Left ventricle myocardium inferior (tissue), 1 donor: Measurements from ENCODE around the gene SMIM24. TPM values are rescaled to one million over a fixed set of nuclear protein-coding genes. Genes with fewer than 3 reads are reported as not detected.

Experiments
- DNase-seq: peaks from one replicate; pipeline ENCODE4 v3.0.0-alpha.2; 2020
- H3K27ac ChIP-seq: fragments of 200-600 bp; replicated peaks from 2 replicates; pipeline ENCODE4 v1.8.0; 2021
- H3K27me3 ChIP-seq: fragments of 200-600 bp; 2 replicates; pipeline ENCODE4 v1.8.0; 2021; ENCODE audit warnings: low read depth
- H3K36me3 ChIP-seq: fragments of 200-600 bp; 2 replicates; pipeline ENCODE4 v1.8.0; 2021
- H3K4me1 ChIP-seq: fragments of 200-600 bp; 2 replicates; pipeline ENCODE4 v1.8.0; 2021
- H3K4me3 ChIP-seq: fragments of 200-600 bp; 2 replicates; pipeline ENCODE4 v1.8.0; 2021; ENCODE audit warnings: mild to moderate bottlenecking, moderate library complexity
- H3K9me3 ChIP-seq: fragments of 200-600 bp; replicated peaks from 2 replicates; pipeline ENCODE4 v1.8.0; 2021
- intact Hi-C: fragments of 100-400 bp; cut with micrococcal nuclease; formaldehyde crosslinking; loops from one replicate; pipeline ENCODE4 v1.11.0; 2022
- total RNA-seq: library from RNA; stranded (reverse); fragmentation: NEBNext Ultra II Directional; extraction: Animal tissue kit (Norgen Biotek cat#: 25700); gene quantifications from one replicate; pipeline ENCODE4 v1.2.1, GENCODE V29; 2021
- TF ChIP-seq, protein P1 (sequence below): fragments of 200-600 bp; IDR thresholded peaks from 2 replicates; pipeline ENCODE4 v1.8.0; 2021; ENCODE audit warnings: antibody characterized with exemption, mild to moderate bottlenecking, borderline replicate concordance
- donor health status: DM: no; HTN: yes; CAD: no; lungs with severe emphysema.

The SMIM24 gene
- total RNA-seq, 1 donor from 2014 or later = not detected

DNA sequence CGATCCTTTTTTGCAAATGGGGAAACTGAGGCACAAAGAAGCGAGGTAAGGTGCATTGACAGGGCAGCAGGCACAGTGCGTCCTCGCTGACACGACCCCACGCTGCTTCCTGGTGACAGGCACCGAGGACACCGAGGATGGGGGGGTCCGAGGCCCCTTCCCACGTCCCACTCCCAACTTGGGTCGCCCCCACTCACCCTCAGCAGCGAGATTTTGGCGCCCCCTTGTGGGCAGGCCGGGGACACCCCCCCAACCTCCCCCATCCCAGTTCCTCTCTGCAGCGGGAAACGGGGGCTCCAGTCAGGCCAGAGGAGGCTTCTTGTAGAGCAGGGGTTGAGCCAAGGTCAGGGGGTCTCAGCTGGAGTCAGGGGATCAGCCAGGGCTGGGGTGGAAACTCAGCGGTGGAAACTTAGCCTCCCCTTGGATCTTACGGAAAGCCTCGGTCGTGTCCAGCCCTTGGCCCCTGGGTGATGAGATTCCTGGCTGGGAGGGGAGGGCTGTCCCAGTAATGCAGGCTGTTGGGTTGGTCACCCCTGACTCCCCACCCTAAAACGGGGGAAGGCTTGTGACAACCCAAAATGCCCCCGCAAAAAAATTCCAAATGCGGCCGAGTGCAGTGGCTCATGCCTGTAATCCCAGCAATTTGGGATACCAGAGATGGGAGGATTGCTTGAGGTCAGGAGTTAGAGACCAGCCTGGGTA is 8.2 kb downstream of the SMIM24 start:
- no peak overlapping the region for H3K4me3 ChIP-seq
- H3K4me1 ChIP-seq = peaks cover 39% of the 10 kb centered on the region
- no peaks in the 10 kb centered on the region for H3K9me3 ChIP-seq
- no peaks in the 10 kb centered on the region for H3K36me3 ChIP-seq
- DNase-seq = peak; percentile 44
- H3K27ac ChIP-seq = no peak overlapping the region
- TF ChIP-seq, protein P1, sequence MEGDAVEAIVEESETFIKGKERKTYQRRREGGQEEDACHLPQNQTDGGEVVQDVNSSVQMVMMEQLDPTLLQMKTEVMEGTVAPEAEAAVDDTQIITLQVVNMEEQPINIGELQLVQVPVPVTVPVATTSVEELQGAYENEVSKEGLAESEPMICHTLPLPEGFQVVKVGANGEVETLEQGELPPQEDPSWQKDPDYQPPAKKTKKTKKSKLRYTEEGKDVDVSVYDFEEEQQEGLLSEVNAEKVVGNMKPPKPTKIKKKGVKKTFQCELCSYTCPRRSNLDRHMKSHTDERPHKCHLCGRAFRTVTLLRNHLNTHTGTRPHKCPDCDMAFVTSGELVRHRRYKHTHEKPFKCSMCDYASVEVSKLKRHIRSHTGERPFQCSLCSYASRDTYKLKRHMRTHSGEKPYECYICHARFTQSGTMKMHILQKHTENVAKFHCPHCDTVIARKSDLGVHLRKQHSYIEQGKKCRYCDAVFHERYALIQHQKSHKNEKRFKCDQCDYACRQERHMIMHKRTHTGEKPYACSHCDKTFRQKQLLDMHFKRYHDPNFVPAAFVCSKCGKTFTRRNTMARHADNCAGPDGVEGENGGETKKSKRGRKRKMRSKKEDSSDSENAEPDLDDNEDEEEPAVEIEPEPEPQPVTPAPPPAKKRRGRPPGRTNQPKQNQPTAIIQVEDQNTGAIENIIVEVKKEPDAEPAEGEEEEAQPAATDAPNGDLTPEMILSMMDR = peak; percentile 91
- H3K27me3 ChIP-seq = peaks cover 29% of the 10 kb centered on the region
- intact Hi-C loops = loop anchor here (5.0 kb wide), 1 partner anchor 145 kb away; no protein-coding TSS in a partner anchor

DNA sequence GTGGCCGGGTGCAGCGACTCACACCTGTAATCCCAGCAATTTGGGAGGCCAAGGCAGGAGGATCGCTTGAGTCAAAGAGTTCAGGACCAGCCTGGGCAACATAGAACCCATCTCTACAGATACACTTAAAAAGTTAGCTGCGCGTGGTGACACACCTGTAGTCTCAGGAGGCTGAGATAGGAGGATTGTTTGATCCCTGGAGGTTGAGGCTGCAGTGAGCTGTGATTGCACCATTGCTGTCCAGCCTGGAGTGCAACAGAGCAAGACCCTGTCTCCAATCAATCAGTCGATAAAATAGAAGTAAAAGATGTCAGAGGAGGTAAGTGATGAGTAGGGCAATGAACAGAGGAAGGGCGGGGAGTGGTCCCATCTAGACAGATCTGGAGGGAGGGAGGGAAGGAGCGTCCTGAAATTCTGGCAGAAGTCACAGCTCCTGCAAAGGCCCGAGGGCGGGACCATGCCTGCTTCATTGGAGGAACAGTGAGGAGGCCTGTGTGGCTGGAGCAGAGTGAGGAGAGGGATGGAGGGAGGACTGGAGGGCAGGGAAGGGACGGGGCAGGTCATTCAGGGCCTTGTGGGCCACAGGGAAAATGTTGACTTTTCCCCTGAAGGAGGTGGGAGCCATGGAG is 9.7 kb downstream of the SMIM24 start:
- peaks cover 54% of the 10 kb centered on the region for H3K4me1 ChIP-seq
- intact Hi-C loops = loop anchor here (5.0 kb wide), 1 partner anchor 143 kb away; no protein-coding TSS in a partner anchor

DNA sequence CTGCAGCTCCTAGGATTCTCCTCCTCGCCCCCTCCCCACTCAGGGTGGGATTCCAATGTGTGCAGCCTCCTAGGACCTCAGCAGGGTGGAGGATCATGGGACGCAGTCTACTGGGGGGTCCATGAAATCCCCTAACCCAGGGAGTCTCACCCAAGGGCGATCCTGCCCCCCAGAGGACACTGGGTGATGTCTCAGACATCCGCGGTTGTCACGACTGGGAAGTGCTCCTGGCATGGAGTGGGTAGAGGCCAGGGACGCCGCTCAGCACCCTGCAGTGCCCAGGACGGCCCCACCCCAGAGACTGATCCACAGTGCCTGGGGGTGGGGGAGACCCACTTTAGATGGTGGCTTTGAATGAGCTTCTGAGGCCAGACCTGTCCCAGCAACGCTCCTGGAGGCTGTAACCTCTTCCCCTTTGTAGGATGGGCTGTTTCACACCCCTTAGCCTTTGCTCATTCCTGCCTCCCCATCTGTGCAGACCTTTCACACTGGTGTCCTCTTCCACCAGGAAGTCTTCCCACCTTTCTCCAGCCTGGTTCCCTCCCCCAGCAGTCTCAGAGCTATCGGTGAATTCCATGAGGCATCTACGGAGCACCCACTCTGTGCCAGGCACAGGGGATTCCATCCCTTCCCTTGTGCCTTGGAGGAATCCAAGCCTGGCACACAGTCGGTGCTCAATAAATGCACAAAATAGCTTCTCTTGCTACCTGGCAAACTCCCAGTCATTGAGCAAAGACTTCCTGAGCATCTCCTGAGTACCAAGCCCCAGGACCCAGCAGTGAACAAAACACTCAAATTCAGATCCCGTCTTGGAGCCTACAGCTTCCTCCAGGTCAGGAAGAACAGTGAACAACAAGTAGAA is 10.5 kb downstream of the SMIM24 start:
- no peak for DNase-seq
- Histone ChIP-seq H3K4me1 (peaks cover 60% of the 10 kb centered on the region), H3K27ac (no peak overlapping the region), H3K36me3 (no peaks in the 10 kb centered on the region), H3K27me3 (peaks cover 12% of the 10 kb centered on the region), H3K9me3 (no peaks in the 10 kb centered on the region), H3K4me3 (no peak overlapping the region)
- intact Hi-C loops = loop anchor here (5.0 kb wide), 1 partner anchor 143 kb away; no protein-coding TSS in a partner anchor
- TF ChIP-seq, protein P1 = no peak

More for the DNA sequence above, 9.7 kb downstream of the SMIM24 start:
- DNase-seq = no peak
- H3K27ac ChIP-seq = no peak overlapping the region
- H3K4me3 ChIP-seq = no peak overlapping the region
- TF ChIP-seq, protein P1 = no peak
- peaks cover 19% of the 10 kb centered on the region for H3K27me3 ChIP-seq
- H3K9me3 ChIP-seq = no peaks in the 10 kb centered on the region
- no peaks in the 10 kb centered on the region for H3K36me3 ChIP-seq

DNA sequence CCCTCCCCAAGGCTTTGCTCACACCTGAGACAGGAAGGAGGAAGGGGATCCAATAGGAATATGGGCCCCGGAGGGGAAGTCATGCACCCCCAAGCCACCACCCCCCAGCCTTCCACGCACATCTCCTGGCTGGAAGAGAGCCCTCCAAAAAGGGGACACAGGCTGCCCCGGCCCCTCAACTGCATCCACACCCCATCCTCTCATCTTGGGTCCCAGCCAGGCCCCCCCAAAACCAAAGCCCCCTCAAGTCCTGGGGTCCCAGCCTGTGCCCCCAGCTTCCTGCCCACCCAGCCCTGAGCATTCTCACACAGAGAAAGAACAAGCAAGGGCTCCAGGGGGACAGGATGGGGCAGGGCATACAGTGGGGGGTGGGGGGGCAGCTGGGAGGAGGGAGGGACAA is 12.1 kb downstream of the SMIM24 start:
- TF ChIP-seq, protein P1 = no peak
- no peaks in the 10 kb centered on the region for H3K9me3 ChIP-seq
- H3K27me3 ChIP-seq = no peaks in the 10 kb centered on the region
- DNase-seq = no peak
- intact Hi-C loops = no loop called here
- H3K36me3 ChIP-seq = peaks cover 11% of the 10 kb centered on the region
- H3K4me1 ChIP-seq = peaks cover 71% of the 10 kb centered on the region
- no peak overlapping the region for H3K4me3 ChIP-seq
- peak overlapping the region; percentile 12 for H3K27ac ChIP-seq

DNA sequence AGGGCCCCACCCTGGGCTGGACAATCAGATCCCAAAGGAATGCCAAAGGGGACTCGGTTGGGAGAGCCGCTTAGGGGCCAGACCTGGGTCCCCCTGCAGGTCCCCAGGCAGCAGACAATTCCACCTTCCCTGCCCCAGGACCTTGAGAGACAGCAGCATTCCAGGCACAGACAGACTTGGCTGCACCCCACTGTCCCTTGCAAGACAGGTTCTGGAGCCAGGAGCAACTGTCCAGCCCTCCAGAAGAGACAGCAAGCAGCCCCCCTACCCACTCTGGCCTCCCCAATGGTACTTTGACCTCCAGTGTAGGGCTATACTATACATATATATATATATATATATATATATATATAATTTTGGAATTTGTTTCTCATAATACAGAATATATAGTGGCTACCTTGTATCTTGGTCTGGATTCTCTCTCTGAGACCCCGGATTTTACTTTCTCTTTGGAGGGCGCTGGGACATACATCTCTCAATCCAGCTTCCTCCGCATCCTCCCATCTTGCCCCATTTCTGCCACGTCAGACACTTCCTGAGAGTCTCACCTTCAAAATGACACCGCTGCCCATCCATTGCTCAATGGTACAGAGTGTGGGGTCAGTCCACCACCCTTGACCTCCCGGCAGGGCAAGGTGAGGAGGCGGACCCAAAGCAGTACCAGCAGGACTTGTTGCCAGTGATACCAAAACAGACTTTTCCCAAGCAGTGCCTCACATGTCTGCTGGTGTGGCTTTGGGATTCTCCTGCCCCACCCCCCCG is 12.7 kb downstream of the SMIM24 start:
- Histone ChIP-seq H3K27me3 (no peaks in the 10 kb centered on the region), H3K4me3 (no peak overlapping the region), H3K36me3 (peaks cover 17% of the 10 kb centered on the region), H3K4me1 (peaks cover 68% of the 10 kb centered on the region), H3K9me3 (no peaks in the 10 kb centered on the region), H3K27ac (peak overlapping the region; percentile 38)
- TF ChIP-seq, protein P1 = no peak
- intact Hi-C loops = no loop called here
- DNase-seq = no peak
